Measurements from ENCODE around the gene TSHZ2.
"Not testable (repeated sequence)": the region's sequence is repeated elsewhere in the genome, so short reads cannot be mapped to it uniquely, and the experiment has no call there.

Gene TSHZ2

GRCh38 chr20:53084408-53084997, 112.3 kb downstream of the TSHZ2 start:
- no peak for DNase-seq (ENCODE audit: low spot score)

DNA sequence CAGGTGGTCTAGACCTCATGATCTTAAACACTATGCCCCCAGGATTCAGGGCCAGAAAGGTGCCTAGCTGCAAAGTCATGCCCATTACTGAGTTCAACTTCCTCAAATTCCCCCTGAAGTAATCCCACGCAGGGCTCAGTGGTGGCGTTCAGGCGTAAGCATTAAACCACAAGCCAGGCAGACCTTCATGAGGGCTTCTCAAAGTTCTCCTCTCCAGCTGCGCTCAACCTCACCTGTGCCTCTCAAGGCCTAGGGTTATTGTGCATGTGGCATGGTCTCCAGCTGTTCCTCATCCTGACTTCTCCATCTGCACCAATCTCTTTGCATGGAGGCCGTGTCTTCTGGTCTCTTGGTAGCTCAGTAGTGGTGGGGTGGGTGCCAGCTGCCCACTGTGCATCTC, 113.6 kb downstream of the TSHZ2 start:
- DNase-seq (ENCODE audit: low spot score): no peak

DNA sequence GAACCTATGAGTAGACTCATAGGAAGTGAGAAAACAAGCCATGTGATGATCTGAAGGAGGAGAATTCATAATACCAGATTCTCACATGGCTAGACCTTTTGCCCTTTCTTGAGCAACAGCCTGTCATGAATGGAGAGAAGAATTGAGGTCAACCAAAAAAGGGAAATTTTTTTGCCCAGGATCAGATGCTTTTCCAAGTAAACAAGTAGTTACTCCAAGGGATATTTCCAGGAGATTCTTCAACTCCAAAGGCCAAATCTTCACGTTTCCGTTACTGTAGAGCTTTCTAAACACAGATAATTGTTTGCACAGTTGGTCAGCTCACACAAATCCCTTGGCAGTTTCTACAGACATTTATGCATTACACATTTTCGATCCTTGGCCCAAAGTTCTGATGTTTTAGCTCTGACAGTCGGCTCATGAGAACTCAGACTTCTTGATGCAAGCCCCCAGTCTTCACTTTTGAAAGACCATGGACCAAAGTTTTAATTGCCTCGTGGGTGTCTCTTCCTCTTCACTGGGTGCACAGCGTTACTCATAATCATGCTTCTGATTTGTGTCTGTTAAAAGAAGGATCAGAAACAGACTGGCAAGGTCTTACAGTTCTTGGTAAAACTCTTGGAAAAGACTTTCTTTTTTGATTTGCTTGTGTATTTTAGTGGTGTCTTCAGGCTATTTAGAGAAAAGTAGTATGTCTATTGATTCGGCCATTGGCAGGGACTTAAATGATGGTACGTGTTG, 115.0 kb downstream of the TSHZ2 start:
- DNase-seq (ENCODE audit: low spot score): no peak

DNA sequence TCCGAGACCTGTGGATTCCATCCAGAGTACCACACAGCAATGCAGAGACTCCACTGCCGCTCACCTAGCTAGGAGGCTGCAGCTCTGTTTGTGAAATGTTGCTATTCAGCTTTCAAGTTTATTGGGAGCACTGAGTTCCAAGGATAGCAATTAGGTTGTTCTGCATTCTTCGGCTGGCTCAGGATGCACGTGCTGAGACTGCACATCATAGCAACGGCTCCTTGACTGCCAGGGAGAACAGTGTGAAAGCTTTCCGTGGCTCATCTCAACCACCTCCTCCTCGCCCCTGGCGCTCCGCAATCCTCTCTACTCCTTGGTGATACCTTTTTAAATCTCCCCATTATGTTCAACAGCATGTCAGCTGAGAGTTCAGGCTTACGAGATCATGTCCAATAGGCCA, 116.6 kb downstream of the TSHZ2 start:
- no peak for DNase-seq (ENCODE audit: low spot score)

DNA sequence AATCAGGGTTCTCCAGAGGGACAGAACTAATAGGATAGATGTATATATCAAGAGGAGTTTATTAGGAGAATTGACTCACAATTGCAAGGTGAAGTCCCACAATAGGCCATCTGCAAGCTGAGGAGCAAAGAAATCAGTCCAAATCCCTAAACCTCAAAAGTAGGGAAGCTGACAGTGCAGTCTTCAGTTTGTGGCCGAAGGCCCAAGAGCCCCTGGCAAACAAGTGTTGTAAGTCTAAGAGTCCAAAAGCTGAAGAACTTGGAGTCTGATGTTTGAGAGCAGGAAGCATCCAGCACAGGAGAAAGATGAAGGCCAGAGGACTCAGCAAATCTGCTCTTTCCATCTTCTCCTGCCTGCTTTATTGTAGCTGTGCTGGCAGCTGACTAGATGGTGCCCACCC, 117.7 kb downstream of the TSHZ2 start:
- not testable (repeated sequence) for DNase-seq (ENCODE audit: low spot score)

- DNase-seq (ENCODE audit: low spot score): no peak
Observed at GRCh38 chr20:53091789-53092188, 119.6 kb downstream of the TSHZ2 start.

GRCh38 chr20:53092772-53093300, 120.7 kb downstream of the TSHZ2 start:
- DNase-seq (ENCODE audit: low spot score): no peak

GRCh38 chr20:53097371-53097770, 125.2 kb downstream of the TSHZ2 start:
- no peak for DNase-seq (ENCODE audit: low spot score)

- DNase-seq (ENCODE audit: low spot score): no peak
Observed at GRCh38 chr20:53097791-53098190, 125.6 kb downstream of the TSHZ2 start.

GRCh38 chr20:53098621-53099020, 126.5 kb downstream of the TSHZ2 start:
- no peak for DNase-seq (ENCODE audit: low spot score)

DNA sequence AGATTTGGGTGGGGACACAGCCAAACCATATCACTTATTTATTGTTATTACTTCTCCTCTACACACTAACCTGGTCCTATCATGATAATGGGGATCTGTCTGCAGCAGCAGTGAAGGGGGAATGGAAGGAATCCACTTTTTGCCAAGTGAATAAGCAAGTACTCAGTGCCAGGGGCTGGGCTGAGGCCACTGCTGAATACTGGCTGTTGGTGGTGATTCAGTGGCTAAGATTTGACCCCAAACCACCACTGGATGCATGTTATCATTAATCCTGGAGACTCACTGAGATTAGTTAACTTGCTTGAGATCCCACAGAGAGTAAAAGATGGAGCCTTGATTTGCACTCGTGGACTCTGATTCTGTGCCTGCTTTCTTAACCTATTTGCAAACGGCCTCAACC, 127.7 kb downstream of the TSHZ2 start:
- no peak for DNase-seq (ENCODE audit: low spot score)

DNA sequence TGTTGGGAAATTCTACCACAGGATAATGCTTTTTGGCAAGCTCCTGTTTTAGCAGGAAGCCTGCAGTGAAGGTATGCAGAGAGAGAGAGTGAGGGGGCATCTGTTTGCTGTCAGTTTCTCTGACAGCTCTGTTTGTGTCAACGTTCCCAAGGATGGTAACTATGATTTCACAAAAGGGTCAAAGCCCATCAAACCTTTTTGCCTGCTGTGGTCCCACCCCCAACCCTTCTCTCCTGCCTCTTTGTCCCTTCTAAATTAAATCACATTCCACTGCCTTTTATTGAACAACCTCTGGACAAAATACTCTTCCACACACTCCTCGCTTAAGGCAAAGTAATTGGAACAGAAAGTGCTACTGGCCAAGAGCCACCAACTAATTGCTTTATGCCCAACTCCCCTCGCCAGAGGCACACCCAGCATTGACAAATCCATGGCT, 128.3 kb downstream of the TSHZ2 start:
- DNase-seq (ENCODE audit: low spot score): no peak

DNA sequence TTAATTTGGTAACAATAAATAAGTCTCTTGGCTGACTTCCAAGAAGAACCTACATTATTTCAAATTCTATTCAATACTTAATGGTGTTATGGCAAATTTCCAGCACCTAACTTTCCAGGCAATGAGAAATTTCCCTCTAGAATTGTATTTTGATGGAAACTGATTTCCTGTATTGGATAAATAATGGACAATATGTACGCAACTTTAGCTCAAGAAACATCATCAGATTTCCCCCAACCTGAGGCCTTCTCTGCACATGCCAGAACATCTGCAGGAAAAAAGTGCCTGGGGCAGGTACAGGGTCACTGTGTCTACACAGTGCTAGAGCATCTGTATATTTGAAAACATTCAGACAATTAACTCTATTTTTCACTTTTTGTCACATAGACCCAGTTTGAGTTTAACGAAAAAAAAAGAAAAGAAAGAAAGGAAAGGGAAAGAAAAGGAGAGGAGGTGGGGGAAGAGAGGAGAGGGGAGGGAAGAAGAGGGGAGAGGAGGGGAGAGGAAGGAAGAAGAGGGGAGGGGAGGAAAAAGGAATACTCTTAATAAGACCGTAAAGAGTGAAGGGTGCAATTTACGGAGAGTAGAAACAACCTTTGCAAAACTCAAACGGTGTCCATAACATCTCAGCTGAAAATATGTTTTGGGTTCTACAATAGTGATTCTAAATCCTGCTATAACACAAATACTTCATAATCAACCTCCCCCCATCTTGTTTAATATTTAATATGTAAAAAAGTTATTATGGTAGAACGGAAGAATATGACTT, 130.0 kb downstream of the TSHZ2 start:
- no peak for DNase-seq (ENCODE audit: low spot score)

- no peak for DNase-seq (ENCODE audit: low spot score)
Observed at GRCh38 chr20:53103124-53103523, 131.0 kb downstream of the TSHZ2 start.

DNA sequence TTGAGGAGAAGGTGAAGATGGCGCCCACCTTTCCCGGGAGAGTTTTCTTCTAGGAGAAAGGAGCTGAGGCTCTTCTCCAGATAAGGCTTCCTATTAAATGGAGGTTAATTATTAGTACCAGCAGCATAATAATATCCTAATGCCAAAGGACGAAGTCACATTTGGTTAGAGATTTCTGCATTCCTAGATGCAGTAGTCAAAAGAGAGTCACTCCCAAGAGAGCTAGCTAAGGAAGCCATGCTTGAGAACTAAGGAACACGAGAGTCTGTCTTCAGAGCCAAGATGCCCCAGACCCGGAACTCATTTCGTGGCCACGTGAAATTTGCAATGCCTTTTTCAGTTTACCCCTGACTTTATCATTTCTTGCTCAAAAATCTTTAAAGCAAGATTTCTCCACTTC, 132.7 kb downstream of the TSHZ2 start:
- DNase-seq (ENCODE audit: low spot score): no peak

GRCh38 chr20:53116733-53117132, 144.6 kb downstream of the TSHZ2 start:
- DNase-seq (ENCODE audit: low spot score): no peak

DNA sequence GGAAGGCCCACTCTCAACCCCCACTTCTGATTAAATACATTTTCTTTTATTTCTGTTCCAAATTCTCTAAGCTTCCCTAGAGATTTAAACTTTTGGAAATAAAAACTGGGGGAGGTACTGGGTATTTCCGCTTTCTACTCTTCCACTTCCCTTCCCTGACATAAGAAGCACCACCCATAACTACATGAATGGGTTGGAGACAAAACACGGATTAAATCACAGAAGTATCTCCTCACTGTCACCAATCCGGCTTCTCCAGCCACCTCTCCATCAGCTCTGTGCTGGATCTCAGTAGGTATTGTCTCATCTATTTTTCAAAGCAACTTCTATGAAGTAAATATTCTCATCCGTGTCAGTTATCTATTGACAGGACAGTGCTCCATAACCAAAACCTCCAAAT, 150.7 kb downstream of the TSHZ2 start:
- no peak for DNase-seq (ENCODE audit: low spot score)

- DNase-seq (ENCODE audit: low spot score): no peak
Observed at GRCh38 chr20:53124075-53124551, 152.0 kb downstream of the TSHZ2 start.

DNA sequence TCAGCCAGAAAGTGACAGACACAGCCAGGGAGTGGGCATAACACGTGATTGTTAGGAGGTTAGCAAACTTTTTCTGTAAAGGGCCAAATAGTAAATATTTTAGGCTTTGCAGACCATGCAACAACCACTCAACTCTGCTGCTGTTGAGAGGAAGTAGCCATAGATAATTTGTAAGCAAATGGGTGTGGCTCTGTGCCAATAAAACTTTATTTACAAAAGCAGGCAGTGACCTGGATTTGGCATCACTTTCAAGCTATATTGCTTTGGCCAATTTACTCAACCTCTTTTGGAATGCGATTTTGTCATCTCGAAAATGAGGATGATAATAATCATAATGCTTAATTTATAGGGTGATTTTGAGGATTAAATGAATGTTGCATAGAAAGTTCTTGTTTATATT, 152.6 kb downstream of the TSHZ2 start:
- no peak for DNase-seq (ENCODE audit: low spot score)

DNA sequence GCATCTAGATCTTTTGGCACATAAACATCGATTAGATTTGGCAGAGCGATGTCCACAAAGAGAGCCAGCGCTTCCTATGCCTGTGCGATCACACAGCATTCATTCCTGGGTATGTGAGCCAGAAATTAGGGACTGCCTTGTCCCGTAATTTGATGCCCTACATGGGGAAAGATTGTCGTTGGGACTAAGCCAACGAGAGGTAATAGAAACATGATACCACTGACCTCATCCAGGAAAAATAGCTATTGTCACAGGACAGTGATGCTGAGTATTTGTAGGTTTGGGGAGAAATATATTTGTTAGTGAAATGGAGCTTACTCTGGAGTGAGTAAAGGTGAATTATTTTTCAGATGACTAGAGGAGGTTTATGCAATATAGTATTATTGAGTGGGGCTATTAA, 154.0 kb downstream of the TSHZ2 start:
- DNase-seq (ENCODE audit: low spot score): no peak

GRCh38 chr20:53127027-53127426, 154.9 kb downstream of the TSHZ2 start:
- DNase-seq (ENCODE audit: low spot score): no peak

- DNase-seq (ENCODE audit: low spot score): no peak
Observed at GRCh38 chr20:53128004-53128403, 155.8 kb downstream of the TSHZ2 start.

GRCh38 chr20:53129563-53129962, 157.4 kb downstream of the TSHZ2 start:
- no peak for DNase-seq (ENCODE audit: low spot score)
